Activated CD4-positive, alpha-beta T cell treated with anti-CD3 and anti-CD28 coated beads for 48 hours (primary cell): Measurements from ENCODE around the gene PNLIPRP3.

Source experiments
- DNase-seq: peaks from one replicate; pipeline ENCODE4 v3.0.0-alpha.2; 2020

Gene PNLIPRP3

DNA sequence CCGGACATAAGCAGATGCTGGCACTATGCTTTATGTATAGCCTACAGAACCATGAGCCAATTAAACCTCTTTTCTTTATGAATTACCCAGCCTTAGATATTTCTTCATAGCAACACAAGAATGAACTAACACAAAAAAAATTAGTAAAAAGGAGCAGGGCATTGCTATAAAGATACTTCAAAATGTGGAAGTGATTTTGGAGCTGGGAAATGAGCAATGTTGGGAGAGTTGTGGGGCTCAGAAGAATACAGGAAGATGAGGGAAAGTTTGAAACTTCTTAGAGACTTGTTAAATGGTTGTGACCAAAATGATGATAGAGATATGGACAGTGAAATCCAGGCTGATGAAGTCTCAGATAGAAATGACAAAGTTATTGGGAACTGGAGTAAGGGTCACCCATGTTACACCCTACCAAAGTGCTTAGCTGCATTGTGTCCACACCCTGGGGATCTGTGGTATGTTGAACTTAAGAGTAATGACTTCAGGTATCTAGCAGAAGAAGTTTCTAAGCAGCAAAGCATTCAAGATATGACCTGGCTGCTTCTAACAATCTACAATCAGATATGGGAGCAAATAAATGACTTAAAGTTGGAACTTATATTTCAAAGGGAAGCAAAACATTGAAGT lies 24.2 kb downstream of the PNLIPRP3 start:
- DNase-seq = no peak

DNA sequence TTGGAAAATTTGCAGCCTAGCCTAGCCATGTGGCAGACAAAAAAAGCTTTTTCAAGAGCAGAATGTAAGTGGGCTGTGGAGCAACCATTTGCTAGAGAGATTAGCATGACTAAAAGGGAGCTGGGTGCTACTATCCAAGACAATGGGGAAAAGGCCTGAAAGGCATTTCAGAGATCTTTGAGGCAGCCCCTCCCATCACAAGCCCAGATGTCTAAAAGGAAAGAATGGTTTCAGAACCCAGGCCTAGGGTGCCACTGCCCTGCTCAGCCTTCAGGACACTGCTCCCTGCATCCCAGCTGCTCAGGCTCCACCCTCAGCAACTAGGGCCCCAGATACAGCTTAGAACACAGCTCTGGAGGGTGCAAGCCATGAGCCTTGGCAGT lies 24.7 kb downstream of the PNLIPRP3 start:
- no peak for DNase-seq

DNA sequence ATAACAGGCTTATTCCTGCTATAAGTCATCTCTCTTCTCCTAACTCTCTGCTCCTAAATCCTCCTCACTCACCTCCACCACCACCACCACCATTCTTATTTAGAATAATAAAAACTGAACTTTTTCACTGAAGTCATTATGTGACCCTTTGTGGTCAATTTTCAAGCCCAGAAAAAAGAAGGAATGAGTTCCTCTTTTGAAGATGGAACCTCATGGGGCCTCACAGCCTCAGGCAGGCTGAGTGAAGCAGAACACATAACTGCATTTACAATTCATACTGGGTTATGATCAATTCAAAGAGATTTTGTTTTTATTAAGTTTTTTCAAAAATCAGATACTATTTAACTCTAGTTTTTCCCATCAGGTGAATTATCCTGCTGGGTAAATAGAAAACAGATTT lies 29.8 kb downstream of the PNLIPRP3 start:
- DNase-seq = no peak

DNA sequence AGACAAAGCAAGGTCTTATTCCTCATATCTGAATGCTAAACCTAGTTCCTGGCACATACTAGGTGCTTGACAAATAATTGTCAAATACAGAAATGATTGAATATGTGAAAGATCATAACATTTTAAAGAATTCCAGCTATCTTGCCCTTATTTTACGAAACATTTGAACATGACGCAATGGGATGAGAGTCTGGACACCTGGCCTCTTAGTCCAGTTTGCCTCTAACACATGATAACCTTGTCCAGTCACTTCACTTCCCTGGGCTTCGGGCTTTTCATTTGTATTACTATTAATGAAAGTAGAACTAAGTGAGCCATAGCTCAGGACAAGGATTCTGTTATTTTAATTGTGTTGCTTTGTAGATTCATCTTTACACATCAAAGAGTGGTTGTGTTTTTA lies 32.6 kb downstream of the PNLIPRP3 start:
- DNase-seq = no peak

DNA sequence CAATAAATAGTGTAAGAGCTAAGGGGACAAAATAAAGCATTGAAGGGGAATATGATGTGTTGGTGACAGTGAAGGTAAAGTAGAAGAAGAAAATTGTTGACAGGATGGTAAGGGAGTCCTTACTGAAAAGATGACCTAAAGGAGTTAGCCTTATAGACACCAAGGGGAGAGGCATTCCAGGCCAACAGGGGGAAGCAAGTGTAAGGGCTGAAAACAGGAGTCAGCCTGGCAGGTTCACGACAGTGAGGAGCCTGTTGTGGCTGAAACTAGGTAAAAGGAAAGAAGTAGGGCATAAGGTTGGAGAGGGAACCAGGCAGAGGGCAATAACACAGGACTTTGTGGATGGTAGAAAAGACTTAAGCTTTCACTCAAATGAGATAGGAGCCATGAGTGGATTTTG lies 34.0 kb downstream of the PNLIPRP3 start:
- DNase-seq = no peak

DNA sequence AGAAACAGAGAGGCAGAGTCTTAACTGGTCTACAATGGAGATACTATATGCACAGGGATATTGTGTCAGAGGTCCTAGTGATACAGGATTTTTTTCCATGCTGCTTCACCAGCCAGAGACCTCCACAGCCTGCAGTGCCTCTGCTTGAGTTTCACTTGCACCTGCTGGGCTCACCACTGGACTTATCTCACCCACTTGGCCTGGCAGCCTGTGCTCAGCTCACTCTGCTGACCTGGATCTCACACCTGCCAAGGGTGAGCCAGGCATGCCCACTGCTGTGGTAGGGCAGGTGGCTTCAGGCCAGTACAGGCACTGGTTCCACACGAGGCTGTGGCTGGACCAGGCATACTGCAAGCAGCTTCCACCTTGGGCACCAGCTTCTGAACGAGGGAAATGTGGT lies 36.6 kb downstream of the PNLIPRP3 start:
- no peak for DNase-seq

DNA sequence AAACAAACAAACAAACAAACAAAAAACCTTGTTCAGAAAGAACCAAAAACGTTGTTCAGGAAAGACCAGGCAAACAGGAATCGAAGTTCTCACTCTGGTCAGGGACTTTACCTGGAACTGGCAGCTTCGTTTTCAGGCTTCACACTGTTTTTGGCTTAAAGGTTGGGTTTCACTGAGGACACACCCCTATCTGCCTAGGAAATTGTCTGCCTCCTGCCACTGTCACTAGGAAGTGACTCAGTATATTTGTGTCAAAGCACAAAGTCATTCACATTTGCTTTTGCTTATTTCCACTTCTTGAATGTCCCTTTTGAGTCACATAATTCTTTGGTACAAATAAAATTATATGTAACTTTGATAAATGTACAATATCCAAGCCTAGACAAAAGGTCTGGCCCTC lies 37.9 kb downstream of the PNLIPRP3 start:
- no peak for DNase-seq

DNA sequence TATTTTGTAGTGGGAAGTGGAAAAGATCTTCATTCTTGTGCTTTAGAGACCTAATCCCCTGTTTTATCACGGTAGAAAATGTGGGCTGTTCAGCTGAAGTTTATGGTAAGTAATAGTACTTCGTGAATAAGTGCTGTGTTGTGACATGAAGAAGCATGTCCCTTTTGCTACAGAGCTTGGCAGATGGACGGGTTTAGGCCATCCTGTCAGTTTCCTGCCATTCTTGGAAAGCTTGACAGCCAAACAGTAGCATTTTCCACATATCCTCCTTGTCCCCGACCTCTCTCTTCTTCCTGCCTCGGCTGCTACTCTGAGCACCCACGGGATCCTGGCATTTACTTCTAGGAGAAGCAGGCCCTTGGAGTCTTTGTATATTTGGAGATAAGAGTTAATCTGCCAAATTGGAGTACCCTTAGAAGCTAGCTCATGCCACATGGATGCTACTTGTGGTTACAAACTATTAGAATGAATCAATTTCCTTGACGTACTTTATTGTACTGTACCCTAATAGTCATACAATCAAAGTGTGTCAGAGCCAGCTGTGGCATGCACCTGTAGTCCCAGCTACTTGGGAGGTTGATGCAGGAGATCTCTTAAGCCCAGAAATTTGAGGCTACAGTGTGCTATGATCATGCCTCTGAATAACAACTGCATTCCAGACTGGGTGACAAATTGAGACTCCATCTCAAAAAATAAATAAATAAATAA lies 39.2 kb downstream of the PNLIPRP3 start:
- no peak for DNase-seq

DNA sequence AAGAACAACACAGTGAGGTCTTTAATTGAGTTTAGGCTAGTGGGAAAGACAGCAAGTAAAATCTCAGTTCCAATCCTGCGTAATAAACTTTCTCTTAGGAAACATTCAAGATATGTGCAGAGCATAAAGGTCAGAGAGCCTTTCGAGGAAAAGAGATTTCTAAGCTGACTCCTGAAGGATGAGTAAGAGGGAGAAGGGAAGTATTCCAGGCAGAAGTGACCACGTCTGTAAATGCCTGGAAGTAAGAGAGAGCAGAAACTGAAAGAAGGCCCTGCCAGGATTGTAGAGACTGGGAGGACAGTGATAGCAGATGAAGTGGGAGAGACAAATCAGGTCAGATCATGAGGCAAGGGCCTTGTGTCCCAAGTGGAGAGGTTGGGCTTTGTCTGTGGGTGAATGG lies 41.8 kb downstream of the PNLIPRP3 start:
- no peak for DNase-seq

DNA sequence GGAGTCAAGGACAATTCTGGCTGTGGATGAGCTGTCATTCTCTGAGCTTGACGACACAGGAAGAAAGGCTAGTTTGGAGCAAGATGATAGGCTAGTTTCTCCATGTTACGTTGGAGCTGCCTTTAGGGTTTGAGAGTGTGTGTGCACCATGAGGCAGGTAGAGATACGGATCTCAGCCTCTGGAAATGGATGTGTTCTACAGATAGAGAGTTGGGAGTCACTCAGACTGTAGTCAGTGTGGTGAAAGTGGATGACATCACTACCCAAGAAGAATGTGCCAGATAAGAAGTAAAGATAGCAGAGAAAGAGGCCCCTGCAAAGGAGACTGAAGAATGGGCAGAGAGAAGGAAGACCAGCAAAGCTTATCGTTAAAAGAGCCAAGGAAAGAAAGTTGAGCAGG lies 42.4 kb downstream of the PNLIPRP3 start:
- DNase-seq = no peak

DNA sequence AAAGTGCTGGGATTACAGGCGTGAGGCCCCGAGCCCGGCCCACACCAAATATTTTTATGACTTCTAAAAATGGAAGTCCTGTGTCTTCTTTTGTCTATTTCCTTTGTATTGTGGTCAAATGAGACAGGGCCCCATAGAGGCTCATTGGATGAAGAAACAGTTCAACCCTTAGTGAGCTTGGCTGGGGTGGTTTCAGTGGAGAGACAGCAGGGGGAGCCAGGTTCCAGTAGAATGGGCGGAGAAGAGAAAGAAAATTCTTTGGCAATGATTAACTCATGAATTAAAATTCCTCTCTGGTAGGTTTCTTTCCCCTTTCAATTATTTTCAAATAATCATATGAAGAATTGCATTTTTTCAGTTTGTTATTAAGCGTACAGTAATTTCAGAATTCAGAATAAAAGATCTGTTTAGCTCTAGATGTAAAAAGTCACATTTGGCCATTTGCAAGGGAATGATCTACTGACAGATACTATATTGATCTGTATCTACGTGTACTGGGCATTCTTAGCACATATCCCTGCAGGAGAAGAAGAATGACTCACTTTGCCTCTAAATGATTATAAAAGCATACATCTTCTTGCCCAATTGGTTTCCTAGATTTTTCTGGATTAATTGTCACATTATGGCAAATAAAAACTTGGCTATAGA lies 43.2 kb downstream of the PNLIPRP3 start:
- DNase-seq = no peak

DNA sequence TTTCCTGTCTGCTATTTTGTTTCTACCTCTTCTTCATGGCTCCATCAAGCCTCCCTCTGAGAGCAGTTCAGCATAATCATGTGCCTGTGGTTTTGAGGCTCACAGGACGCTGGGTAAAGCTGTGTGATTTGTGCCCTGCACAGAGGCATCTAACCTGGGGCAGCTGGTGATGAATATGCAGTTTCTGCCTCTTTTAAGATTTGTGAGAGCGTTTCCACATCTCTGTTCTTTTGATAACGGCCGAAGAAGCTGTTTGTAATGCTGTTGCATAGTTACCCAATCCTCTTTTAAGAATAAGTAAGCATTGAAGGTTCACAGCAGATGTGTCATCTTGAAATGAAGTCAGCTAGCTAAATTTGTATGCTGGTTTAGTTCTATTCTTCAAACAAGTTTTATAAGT lies 45.2 kb downstream of the PNLIPRP3 start:
- no peak for DNase-seq

DNA sequence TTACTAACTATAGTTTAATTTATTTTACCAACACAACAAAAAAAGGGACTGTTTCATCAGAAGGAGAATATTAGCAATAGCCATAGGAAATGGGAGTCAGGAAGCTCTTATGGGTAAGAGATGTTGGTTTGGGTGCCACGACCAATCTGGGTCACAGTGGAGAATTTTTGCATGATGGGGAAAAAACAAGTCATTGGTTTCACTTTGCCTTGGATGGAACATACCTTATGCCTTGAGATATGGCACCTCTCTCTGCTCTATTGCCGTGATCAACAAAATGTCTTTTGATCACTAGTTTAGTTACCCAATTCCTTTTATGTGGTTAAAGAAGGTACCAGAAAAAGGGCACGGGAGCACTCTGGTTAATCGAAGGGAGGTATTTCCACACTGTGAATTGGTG lies 48.2 kb downstream of the PNLIPRP3 start:
- no peak for DNase-seq

DNA sequence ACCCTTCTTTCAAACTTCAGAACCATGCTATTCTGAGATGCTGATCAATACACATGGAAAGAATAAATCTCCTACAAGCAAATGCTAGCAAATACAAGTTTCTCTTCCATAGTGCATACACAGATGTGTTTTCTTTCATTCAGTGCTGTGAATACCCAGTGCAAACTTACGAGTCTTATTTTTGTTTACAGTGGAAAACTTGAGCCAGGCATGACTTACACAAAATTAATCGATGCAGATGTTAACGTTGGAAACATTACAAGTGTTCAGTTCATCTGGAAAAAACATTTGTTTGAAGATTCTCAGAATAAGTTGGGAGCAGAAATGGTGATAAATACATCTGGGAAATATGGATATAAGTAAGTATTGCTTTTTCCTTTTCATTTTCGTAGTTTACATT lies 48.8 kb downstream of the PNLIPRP3 start:
- DNase-seq = no peak

DNA sequence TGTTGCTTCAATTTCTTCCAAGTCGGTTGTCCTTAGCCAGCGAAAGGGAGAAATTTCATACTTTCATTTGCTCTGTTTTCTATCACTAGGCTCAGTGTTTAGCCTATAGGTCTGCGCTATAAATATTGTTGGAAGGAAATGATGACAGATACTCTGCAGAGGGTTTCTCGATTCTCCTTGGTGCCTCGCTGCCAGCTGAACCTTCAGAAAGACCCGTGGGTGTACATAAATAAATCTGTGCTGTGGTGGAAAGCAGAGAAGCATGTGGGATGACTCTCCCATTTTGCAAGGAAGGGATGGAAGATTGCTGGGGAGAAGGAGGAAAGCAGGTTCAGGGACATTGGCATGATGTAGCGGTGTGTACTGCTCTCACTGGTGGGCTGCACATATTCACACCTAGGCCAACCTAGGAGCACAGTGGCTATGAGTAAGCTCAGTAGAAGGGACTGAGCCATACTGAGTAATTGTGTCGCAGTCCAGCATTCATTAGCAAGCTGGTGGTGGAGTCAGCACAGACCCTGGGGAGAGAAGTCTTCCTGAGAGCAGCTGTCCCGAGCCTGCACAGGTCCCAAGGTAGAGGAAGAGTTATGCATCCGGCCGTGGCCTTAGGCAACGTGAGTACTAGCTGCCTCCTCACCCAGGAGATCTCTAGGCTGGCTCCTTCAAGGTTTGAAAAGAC lies 50.5 kb downstream of the PNLIPRP3 start:
- no peak for DNase-seq

DNA sequence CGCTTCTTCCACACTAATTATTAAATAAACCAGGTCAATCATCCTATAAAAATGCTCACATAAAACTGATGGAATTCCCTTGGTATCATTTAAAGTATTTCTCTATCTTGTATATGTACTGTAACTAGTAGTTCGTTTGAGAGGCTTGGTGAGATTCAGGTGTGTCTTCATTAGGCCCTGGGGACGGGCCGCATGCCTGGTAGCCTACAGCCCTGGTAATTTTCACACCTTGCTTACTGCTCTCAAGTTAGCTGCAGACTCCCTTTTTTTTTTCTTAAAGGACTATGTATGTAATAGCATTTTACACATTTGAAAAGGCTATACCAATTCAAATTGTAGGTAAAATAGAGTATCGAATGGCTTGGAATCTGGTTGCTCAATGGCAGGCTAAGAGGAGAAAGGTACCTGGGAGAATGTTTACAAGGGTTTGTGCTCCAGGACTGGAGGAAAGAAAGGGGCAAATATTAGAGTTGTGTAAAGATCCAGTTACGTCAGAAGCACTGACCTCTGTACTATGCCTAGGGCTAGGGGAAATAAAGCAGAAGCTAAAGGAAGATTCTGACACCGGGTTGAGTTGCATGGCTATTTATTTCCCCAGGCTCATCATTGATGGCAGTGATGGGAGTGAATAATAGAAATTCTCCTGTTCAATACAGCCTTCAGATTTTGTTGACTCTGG lies 59.3 kb downstream of the PNLIPRP3 start:
- no peak for DNase-seq

DNA sequence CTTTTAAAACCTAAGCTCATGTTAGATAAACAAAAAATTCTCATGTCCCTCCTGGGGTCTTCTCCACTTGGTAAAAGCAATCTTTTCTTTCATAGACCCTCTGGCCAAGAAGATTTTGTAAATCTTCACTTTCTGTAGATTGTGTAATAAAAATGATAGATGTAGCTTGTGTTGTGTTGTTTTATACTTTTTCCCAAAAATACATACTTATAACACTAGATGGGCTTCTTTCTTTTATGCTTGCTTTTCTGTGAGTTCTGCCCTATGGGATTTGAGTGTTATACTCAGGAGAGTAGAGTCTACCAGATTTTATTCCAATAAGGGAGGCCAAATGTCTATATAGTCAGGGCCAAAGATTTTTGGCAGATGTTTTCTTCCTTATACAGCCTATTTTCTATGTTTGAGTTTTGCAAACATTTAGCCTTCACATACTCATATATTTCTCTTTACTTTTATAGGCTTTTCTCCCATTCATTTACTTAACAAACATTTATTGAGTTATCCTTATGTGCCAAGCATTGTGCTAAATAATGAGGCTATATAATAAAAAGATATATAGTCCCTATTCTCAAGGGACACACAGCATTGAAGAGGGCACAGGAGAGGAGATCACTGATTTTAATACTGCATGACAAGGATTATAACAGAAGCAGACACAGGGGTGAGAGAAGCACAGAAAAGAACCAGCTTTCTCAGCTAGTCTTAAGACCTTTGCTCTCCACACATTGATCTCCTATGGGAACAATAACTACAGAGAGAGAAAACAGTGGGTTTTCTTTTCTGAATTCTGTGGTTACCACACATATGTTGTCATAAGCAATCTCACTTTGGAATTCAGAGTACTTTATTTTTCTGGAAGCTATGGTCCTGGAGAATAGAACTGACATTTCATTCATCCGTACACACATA lies 60.1 kb downstream of the PNLIPRP3 start:
- no peak for DNase-seq

DNA sequence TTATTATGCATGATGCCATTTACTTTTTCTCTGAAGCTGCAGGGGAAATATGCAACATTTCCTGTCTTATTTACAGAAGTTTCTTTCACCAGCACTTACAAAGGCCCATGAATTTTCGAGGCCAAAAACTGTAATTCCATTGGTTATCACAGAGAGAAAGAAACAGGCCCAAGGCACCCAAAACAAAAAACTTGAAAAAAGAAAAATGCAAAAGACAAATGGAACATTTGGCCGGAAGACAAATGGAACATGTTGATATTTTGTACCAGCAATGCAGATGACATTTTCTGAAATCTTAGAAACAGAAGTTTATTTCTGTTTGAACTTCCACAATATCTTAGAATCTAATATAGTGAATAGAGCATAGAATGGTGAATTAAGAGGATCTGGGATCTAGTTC lies 61.8 kb downstream of the PNLIPRP3 start:
- no peak for DNase-seq

DNA sequence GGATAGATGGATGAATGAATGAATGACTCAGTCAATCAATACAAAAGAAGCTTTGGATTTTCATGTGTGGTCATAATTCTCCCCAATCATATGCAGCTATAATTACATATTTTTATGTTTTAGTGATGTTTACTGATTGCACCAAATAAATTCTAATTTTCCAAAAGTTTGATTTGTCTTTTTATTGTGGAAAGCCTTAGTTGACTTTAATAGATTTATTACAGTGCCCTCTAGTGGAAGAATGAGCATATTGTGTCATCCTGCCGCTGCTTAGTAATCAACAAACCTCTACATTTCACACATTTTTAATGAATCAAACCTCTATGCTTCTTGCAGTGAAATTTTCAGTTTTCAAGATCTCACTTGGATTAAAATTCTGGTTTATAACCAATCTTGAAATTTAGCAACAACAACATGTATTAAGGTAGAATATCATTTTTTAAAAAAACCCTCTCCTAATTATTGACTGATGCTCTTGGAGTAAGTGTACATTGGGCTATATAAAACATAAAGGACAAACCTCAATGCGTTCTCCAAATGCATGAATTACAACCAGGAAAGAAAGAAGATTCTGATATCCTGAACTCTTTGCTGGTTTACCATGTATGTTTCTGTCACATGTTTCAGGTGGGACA lies 62.5 kb downstream of the PNLIPRP3 start:
- no peak for DNase-seq

DNA sequence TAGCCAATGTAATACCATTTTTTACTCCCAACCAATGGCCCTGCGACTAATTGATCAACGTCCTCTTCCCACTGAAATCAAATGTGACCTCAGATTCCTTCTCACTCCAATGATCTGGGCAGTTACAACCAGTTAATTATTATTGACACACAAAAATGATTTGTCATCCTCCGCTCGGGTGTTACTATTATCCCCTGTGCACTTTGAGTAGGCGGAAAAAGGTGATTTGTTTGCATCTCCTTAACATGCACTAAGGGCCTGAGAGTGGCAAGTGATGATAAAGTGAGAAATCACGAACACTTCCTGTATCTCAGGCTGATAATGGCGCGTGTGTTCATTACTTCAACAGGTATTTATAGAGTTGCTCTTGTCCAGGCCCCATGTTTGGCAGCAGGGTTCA lies 77.1 kb downstream of the PNLIPRP3 start:
- DNase-seq = no peak

DNA sequence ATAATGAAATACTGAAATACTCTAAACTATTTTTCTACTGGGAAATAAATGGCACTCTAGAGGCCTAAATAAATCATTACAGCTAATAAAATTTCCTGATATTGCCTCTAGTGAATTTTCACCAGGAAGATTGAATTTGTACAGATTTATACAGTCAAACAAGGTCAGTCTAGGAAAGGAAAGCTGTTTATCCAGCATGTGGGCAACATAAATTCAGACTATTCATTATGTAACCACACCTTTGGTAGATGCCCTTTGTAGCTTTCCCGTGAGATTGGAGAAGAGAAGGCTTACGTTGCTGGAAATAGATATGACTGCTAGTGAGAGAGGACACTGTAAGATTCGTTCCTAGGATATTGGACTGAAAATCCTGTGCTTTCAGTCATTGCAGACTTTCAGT lies 82.9 kb downstream of the PNLIPRP3 start:
- DNase-seq = no peak

DNA sequence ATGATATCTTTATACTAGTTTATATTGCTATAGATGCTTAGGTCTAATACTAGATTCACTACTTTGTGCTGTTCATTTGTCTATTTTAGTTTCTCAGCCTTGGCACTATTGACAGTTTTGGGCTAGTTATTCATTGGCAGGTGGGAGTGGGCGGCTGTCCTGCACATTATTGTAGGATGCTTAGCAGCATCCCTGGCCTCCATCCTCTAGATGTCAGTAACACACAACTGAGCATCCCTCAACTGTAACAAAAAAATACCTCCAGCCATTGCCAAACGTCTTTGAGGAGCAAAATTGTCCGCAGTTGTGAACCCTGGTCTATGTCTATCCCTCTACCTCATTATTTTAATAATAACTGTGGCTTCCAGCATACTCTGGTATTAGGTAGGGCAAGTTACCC lies 83.7 kb downstream of the PNLIPRP3 start:
- DNase-seq = no peak
